ENCODE data around the gene C19orf47.

Gene C19orf47

DNA sequence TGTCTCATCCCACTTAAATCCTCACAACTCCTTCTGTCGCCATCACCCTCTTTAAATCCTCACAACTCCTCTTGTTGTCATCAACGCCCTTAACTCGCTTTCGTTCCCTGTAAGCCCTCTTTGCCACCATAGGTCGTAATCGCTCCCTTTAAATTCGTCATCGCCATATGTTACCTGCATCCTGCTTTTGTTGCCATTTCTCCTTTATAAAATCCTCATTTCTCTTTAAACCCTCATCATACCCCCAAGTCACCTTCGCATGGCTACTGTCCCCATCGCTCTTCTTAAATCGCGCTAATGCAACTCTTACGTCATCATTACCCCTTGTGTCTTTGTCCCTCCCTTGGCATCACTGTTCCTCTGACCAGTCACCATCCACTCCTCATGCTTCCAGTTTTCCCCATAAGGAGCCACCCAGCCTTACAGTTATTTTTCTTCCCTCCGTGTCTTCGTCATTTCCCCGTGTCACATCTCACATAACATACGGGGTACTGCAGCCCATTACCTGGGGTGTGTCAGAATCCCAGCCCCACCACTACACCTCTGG lies 837 bp upstream of the C19orf47 start:
- no peak for DNase-seq
- Mint-ChIP-seq H3K9me3 (no peaks in the 10 kb centered on the region), H3K27me3 (ENCODE audit: low read depth, poor library complexity) (peaks cover 9% of the 10 kb centered on the region), H3K4me1 (peaks cover 20% of the 10 kb centered on the region), H3K36me3 (ENCODE audit: low read depth) (no peaks in the 10 kb centered on the region), H3K27ac (peak overlapping the region; percentile 21), H3K4me3 (peak overlapping the region; percentile 95)
- TF ChIP-seq, protein P1, sequence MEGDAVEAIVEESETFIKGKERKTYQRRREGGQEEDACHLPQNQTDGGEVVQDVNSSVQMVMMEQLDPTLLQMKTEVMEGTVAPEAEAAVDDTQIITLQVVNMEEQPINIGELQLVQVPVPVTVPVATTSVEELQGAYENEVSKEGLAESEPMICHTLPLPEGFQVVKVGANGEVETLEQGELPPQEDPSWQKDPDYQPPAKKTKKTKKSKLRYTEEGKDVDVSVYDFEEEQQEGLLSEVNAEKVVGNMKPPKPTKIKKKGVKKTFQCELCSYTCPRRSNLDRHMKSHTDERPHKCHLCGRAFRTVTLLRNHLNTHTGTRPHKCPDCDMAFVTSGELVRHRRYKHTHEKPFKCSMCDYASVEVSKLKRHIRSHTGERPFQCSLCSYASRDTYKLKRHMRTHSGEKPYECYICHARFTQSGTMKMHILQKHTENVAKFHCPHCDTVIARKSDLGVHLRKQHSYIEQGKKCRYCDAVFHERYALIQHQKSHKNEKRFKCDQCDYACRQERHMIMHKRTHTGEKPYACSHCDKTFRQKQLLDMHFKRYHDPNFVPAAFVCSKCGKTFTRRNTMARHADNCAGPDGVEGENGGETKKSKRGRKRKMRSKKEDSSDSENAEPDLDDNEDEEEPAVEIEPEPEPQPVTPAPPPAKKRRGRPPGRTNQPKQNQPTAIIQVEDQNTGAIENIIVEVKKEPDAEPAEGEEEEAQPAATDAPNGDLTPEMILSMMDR (IDR thresholded peaks at IDR 0.05) = no peak

GRCh38 chr19:40344422-40344821 lies 3.8 kb downstream of the C19orf47 start:
- H3K9me3 Mint-ChIP-seq = no peaks in the 10 kb centered on the region

DNA sequence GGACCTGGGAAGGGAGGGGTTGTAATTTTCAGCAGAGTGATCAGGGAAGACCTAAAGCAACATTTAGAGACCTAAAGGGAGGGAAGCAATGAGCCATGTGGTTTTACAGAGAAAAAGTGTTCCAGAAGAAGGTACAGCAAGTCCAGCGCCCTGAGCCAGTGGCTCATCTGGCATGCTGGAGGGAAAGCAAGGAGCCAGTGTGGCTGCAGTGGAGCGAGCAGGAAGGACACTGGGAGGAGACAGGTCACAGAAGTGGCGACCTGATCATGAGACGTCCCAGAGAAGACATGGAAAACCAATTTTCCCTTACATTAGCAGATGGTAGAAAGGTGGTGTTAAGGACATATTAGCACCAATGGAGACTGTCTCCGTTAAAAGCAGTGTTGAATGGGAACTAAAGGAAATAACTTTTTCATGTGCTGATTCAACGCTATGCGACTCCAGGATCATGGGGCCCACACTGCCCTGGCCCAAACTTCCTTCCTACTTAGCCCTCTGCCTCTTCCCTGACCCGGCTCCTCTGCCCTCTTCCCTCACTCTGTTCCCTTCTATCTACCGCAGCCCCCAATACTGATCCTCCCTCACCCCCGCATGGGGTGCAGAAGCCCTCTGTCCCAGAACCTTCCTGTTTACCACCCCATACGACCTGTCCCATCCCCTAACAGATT lies 5.4 kb downstream of the C19orf47 start:
- TF ChIP-seq, protein P1 (IDR thresholded peaks at IDR 0.05) = no peak
- Mint-ChIP-seq H3K36me3 (ENCODE audit: low read depth) (peaks cover 16% of the 10 kb centered on the region), H3K4me1 (peaks cover 20% of the 10 kb centered on the region), H3K27me3 (ENCODE audit: low read depth, poor library complexity) (no peaks in the 10 kb centered on the region), H3K4me3 (no peak overlapping the region), H3K27ac (peak overlapping the region; percentile 92), H3K9me3 (no peaks in the 10 kb centered on the region)
- no peak for DNase-seq

More at GRCh38 chr19:40344422-40344821, 3.8 kb downstream of the C19orf47 start:
- Mint-ChIP-seq H3K4me1 (peaks cover 29% of the 10 kb centered on the region), H3K36me3 (ENCODE audit: low read depth) (peaks cover 8% of the 10 kb centered on the region), H3K27ac (no peak overlapping the region), H3K27me3 (ENCODE audit: low read depth, poor library complexity) (peaks cover 4% of the 10 kb centered on the region), H3K4me3 (no peak overlapping the region)
- no peak for DNase-seq
- TF ChIP-seq, protein P1 (IDR thresholded peaks at IDR 0.05) = no peak

DNA sequence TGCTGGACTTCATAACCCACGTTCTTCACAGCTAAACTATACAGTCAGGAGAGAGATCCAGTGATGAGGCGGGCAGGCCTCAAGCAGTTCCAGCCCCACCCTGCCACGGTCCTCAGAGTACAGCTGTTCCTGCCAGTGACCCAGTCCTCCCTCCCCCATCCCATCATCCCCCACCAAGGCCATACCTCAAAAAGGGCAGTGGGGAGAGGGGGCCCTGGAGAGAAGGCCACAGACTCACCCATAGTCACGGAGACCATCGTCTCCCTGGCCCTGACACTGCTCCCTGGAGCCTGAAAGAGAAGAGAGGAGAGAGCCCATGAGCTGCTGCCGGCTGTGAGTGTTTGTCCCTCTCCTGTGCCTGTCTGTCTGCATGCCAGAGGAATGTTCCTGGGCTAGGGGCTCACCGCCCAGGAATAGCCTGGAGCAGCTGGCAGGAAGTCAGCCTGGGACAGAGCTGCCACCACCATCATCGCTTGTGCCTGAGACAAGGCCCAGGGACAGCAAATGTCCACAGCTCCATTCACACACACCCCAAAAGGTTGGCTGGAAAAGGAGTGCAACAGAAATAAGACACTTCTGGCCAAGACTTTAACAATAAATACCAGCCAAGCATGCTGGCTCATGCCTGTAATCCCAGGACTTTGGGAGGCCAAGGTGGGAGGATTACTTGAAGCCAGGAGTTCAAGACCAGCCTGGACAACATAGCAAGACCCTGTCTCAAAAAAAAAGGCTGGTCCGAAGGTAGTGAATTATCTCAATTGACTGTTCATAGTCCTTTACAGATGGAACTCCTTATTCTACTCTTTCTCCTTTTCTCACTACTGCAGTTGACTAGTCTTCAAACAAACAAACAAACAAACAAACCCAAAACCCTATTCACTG lies 6.4 kb downstream of the C19orf47 start:
- Mint-ChIP-seq H3K4me3 (no peak overlapping the region), H3K27me3 (ENCODE audit: low read depth, poor library complexity) (no peaks in the 10 kb centered on the region), H3K36me3 (ENCODE audit: low read depth) (peaks cover 16% of the 10 kb centered on the region), H3K27ac (peak overlapping the region; percentile 89), H3K4me1 (peaks cover 11% of the 10 kb centered on the region), H3K9me3 (no peaks in the 10 kb centered on the region)
- TF ChIP-seq, protein P1 (IDR thresholded peaks at IDR 0.05) = no peak
- DNase-seq = no peak

GRCh38 chr19:40339018-40339728 lies 9.0 kb downstream of the C19orf47 start:
- peaks cover 11% of the 10 kb centered on the region for H3K4me1 Mint-ChIP-seq
- peaks cover 27% of the 10 kb centered on the region for H3K36me3 Mint-ChIP-seq (ENCODE audit: low read depth)
- H3K9me3 Mint-ChIP-seq = no peaks in the 10 kb centered on the region
- H3K27ac Mint-ChIP-seq = no peak overlapping the region
- H3K27me3 Mint-ChIP-seq (ENCODE audit: low read depth, poor library complexity) = no peaks in the 10 kb centered on the region
- H3K4me3 Mint-ChIP-seq = no peak overlapping the region
- no peak for DNase-seq
- TF ChIP-seq, protein P1 (IDR thresholded peaks at IDR 0.05) = no peak
